SK-N-SH treated with all-trans-retinoic acid at 6 μM for 48 hours (cell line): Measurements from ENCODE around the gene EIF4H.

Experiments
- PATZ1 ChIP-seq: fragments of 250-450 bp; sonication (Bioruptor Pico); IDR thresholded peaks from 2 replicates; pipeline ENCODE4 v1.8.0; 2020; ENCODE audit warnings: mild to moderate bottlenecking, moderate library complexity, borderline replicate concordance
- POU6F1 ChIP-seq: fragments of 250-450 bp; sonication (Bioruptor Pico); IDR thresholded peaks from 2 replicates; pipeline ENCODE4 v1.8.0; 2021; ENCODE audit warnings: low read depth, mild to moderate bottlenecking, moderate library complexity, borderline replicate concordance
- PPARA ChIP-seq: fragments of 250-450 bp; sonication (Bioruptor Pico); IDR thresholded peaks from 2 replicates; pipeline ENCODE4 v1.5.0; 2020; ENCODE audit warnings: mild to moderate bottlenecking, borderline replicate concordance
- SNAI2 ChIP-seq: fragments of 250-450 bp; sonication (Bioruptor Pico); IDR thresholded peaks from 2 replicates; pipeline ENCODE4 v1.5.0; 2020; ENCODE audit warnings: mild to moderate bottlenecking, moderate library complexity
- TOX ChIP-seq: fragments of 250-450 bp; sonication (Bioruptor Pico); IDR thresholded peaks from 2 replicates; pipeline ENCODE4 v1.8.0; 2021; ENCODE audit warnings: mild to moderate bottlenecking, moderate library complexity, borderline replicate concordance
- ZC3H10 ChIP-seq: fragments of 250-450 bp; sonication (Bioruptor Pico); IDR thresholded peaks from 2 replicates; pipeline ENCODE4 v1.5.1; 2021; ENCODE audit warnings: mild to moderate bottlenecking, moderate library complexity
- ZFP30 ChIP-seq: fragments of 450-650 bp; formaldehyde crosslinking; IDR thresholded peaks from 2 replicates; pipeline ENCODE4 v1.5.0; 2022; ENCODE audit warnings: mild to moderate bottlenecking, moderate library complexity
- ZNF8 ChIP-seq: fragments of 450-650 bp; formaldehyde crosslinking; IDR thresholded peaks from 2 replicates; pipeline ENCODE4 v1.5.0; 2020; ENCODE audit warnings: mild to moderate bottlenecking, moderate library complexity

GRCh38 chr7:74180866-74181265 is 6.7 kb downstream of the EIF4H start:
- TF ChIP-seq PATZ1 (no peak), ZC3H10 (no peak), SNAI2 (no peak), POU6F1 (no peak), PPARA (CRISPR knock-in tag) (no peak), ZNF8 (CRISPR knock-in tag) (no peak), ZFP30 (no peak), TOX (CRISPR knock-in tag) (no peak)
